ENCODE measurements around the gene ZFAND4.
"Not testable (repeated sequence)": the region's sequence is repeated elsewhere in the genome, so short reads cannot be mapped to it uniquely, and the experiment has no call there.

The ZFAND4 gene

DNA sequence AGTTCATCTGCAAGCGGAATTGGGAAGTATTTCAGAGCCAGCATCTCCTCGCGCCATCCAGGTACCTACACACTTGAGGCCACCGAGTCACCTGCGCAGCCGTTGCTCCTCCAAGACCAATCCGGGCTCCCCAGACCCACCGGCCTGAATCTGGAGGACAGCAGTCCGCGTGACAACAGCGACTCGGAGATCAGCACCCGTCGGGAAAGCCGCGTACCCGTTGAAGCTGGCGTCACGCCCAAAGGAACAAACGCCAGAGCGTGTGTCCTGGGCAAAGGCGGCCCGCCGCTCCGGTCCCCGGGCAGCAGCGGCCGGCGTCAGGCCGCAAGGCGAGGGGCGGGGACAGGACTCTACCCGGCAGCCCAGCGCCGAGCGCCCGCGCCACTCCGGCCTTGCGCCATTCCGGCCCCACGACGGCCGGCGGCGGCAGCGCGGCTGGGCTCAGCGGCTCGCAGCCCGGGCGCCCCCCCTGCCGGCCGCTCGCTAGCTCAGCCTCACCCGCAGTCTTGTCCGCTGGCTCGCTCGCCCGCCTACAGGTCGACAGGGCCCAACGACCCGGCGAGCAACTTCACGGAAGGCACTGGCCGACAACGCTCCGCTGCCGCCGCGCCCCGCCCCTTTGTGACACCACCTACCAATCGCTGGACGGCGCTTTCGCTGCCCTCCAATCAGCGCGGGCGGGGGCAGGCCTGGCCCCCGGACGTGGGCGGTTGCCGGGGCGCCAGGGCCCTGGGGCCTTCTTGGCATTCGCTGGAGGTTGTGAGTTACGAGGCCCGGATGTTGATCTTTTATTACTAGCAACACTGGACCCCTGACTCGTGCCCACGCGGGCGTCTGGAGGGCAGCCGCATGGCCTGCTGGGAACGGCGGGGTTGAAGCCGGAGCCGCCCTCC is at the start of gene ZFAND4:
TSS of gene ZFAND4 (minus strand) at position 592 of the 893 bp plus-strand sequence. CDS start 9,047 bp downstream, outside the sequence.
- peak; percentile 58 for TF ChIP-seq CTCF (IDR thresholded peaks at IDR 0.05; ENCODE audit: low read depth, low read length, missing control alignments)
- peak; percentile 93 for DNase-seq (ENCODE audit: low read depth)
- peak within 1 kb of the TSS; percentile 64 for H3K4me3 ChIP-seq (ENCODE audit: low read depth, low read length)

GRCh38 chr10:45721503-45721902 is 48.9 kb upstream of the ZFAND4 start:
- DNase-seq (ENCODE audit: low read depth); H3K4me3 ChIP-seq (ENCODE audit: low read depth, low read length): not testable (repeated sequence)

DNA sequence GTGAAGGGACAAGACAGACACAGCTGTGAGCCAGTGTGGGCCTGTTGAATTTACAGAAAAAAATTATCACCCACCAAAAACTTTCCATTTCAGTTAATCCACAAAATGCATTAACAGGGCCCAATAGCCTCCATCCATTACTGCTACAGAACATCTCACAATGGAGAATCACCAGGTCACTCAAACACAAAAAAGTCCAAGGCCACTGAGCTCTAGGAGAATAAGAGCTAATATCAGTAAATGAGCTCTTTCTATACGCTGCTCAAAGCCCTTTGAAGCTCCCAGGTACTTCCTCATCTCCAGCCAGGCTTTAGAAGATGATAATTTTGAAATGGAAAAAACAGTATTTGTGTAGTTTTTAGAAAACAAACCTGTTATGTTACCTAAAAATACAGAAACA is 45.1 kb upstream of the ZFAND4 start:
- not testable (repeated sequence) for DNase-seq (ENCODE audit: low read depth); H3K4me3 ChIP-seq (ENCODE audit: low read depth, low read length)

DNA sequence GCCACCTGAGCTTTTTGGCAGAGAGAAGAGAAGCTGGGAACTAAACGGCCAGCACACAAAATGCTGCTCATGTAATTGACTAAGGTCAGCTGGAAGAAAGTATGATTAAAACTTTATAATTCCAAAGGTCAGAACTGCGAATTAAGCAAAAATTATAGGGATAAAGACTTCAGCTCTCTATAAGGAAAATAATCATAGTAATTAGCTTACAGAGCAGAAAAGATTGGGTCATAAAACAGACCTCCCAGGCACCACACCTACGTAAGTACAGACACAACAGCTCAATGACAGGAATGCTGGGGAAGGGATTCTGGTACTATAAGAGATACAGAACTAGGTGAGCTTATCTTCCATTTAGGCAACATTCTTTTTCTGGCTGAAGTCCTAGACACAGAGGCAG is 44.5 kb upstream of the ZFAND4 start:
- H3K4me3 ChIP-seq (ENCODE audit: low read depth, low read length); DNase-seq (ENCODE audit: low read depth): not testable (repeated sequence)

DNA sequence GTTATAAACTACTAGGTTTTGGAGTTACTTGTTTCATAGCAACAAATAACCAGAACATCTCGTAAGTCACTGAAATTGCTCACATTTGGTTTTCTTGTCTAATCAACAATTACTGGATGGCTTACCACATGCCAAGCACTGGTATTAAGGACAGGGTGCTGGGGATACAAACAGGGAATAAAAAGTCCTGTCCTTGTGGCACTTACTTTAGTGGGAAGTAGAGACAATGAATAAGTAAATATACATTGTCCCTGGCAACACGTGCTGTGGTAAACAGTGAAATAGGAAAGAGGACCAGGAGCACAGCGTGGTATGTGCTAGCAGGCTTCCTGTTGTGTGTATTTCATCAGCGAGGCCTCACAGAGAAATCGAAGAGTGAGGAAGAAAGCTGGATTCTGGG is 38.7 kb upstream of the ZFAND4 start:
- H3K4me3 ChIP-seq (ENCODE audit: low read depth, low read length); DNase-seq (ENCODE audit: low read depth): not testable (repeated sequence)

GRCh38 chr10:45710200-45710796 is 37.7 kb upstream of the ZFAND4 start:
- not testable (repeated sequence) for H3K4me3 ChIP-seq (ENCODE audit: low read depth, low read length); DNase-seq (ENCODE audit: low read depth)

GRCh38 chr10:45678467-45678866 is 5.9 kb upstream of the ZFAND4 start:
- H3K4me3 ChIP-seq (ENCODE audit: low read depth, low read length); DNase-seq (ENCODE audit: low read depth): not testable (repeated sequence)

DNA sequence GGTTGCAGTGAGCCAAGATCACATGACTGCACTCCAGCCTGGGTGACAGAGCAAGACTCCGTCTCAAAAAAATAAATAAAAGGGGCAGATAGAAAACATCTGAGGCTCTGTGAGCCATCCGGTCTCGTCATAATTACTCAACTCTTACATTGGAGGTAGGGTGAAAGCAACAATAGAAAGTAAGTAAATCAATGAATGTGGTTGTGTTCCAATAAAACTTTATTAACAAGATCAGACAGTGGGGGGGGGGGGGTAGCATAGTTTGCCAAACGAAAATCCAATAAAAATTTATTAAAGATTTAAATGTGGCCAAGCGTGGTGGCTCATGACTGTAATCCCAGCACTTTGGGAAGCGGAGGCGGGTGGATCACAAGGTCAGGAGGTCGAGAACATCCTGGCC is 2.8 kb upstream of the ZFAND4 start:
- TF ChIP-seq CTCF (IDR thresholded peaks at IDR 0.05; ENCODE audit: low read depth, low read length, missing control alignments), result no peak
- no peak overlapping the region for H3K4me3 ChIP-seq (ENCODE audit: low read depth, low read length)
- no peak for DNase-seq (ENCODE audit: low read depth)

DNA sequence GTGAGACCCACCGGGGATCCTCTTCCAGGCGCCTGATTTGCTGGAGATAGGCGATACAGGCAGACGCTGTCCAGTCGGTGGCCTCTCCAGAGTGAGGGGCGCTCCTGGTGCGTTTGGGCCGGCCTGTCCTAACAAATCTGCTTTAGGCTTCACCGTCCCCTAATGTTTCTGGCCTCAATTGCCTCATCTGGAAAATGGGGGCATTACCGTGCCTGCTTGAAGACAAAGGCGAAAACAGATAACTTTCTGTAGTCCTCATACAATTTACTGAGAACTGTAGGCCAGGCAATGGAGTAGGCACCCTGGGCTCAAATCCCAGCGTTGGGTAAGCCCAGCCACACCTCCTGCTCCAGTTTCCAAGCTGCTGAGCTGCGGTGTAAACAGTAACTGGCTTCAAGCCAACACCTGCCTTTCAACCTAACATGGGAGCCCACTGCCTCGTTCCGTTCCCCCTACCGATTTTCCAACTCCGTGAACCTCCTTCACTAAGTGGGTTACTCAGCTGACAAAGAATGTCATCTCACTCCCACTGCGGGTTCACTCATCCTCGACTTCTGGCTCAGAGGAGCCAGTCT is 589 bp upstream of the ZFAND4 start:
- no peak for TF ChIP-seq CTCF (IDR thresholded peaks at IDR 0.05; ENCODE audit: low read depth, low read length, missing control alignments)
- no peak for DNase-seq (ENCODE audit: low read depth)
- peak overlapping the region; percentile 59 for H3K4me3 ChIP-seq (ENCODE audit: low read depth, low read length)

DNA sequence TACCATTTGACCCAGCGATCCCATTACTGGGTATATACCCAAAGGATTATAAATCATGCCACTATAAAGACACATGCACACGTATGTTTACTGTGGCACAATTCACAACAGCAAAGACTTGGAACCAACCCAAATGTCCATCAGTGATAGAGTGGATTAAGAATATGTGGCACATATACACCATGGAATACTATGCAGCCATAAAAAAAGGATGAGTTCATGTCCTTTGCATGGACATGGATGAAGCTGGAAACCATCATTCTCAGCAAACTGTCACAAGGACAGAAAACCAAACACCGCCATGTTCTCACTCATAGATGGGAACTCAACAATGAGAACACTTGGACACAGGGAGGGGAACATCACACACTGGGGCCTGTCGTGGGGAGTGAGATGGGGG is 1.3 kb downstream of the ZFAND4 start:
- peak overlapping the region; percentile 64 for H3K4me3 ChIP-seq (ENCODE audit: low read depth, low read length)
- DNase-seq (ENCODE audit: low read depth), result not testable (repeated sequence)

DNA sequence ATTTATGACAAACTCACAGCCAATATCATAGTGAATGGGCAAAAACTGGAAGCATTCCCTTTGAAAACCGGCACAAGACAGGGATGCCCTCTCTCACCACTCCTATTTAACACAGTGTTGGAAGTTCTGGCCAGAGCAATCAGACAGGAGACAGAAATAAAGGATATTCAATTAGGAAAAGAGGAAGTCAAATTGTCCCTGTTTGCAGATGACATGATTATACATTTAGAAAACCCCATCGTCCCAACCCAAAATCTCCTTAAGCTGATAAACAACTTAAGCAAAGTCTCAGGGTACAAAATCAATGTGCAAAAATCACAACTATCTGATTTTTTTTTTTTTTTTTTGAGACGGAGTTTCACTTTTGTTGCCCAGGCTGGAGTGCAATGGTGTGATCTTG is 2.7 kb downstream of the ZFAND4 start:
- H3K4me3 ChIP-seq (ENCODE audit: low read depth, low read length), result peak overlapping the region; percentile 21; the same call in 1 of the 2 replicates
- not testable (repeated sequence) for DNase-seq (ENCODE audit: low read depth)

Measured in GM12864 (cell line).